Activated CD8-positive, alpha-beta memory T cell treated with anti-CD3 and anti-CD28 coated beads for 1 hour (primary cell): ENCODE results near the gene TK2.
A peak's percentile ranks its signal among the peaks of the same experiment; 100 is the strongest.
"Not testable (repeated sequence)": the region's sequence is repeated elsewhere in the genome, so short reads cannot be mapped to it uniquely, and the experiment has no call there.

ENCODE experiments used
- DNase-seq, 2 donors: peaks; one replicate each; pipeline ENCODE4 v3.0.0-alpha.2; 2020; ENCODE audit warnings: low read depth in 1 of 2; ENCODE audit errors: extremely low read depth in 1 of 2

Gene TK2

GRCh38 chr16:66549284-66550131, at the start of gene TK2:
Gene TK2 (minus strand): TSS chr16:66550122. CDS start chr16:66550061, 61 bp downstream.
- DNase-seq = peak in 1 of 2 donors; percentile 38

- no peak for DNase-seq
Observed at GRCh38 chr16:66598111-66598510, 48.2 kb upstream of the TK2 start.

DNA sequence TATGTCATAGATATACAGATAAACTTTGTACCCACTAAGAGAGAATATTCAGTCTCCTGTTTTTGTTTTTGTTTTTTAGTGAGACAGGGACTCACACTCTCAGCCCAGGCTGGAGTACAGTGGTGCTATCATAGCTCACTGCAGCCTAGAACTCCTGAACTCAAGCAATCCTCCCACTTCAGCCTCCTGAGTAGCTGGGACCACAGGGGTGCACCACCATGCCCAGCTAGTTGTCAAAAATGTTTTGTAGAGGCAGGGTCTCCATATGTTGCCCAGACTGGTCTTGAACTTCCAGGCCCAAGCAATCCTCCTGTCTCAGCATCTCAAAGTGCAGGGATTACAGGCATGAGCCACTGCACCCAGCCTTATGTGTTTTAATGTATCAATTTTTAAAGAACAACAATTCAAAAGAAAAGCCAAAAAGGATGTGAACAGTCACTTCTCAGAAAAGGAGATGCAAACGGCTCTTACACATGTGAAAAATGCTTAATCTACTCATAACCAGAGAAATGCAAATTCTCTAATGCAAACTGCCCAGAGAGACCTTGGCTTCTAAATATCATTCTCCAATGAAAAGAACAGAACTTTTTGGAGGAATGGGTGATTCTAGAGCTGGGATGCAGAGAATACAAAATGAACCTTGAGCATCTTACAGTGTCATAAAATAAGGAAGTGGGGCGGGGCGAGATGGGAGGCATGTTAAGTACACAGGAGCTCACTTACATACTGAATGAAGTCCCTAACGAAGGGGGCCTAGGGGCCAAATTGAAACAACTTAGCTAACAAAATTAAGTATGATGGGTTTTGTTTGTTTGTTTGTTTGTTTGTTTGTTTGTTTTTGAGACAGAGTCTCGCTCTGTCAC, 47.3 kb upstream of the TK2 start:
- DNase-seq = no peak

- not testable (repeated sequence) for DNase-seq
Observed at GRCh38 chr16:66596559-66596958, 46.6 kb upstream of the TK2 start.

GRCh38 chr16:66594739-66595138, 44.8 kb upstream of the TK2 start:
- no peak for DNase-seq

DNA sequence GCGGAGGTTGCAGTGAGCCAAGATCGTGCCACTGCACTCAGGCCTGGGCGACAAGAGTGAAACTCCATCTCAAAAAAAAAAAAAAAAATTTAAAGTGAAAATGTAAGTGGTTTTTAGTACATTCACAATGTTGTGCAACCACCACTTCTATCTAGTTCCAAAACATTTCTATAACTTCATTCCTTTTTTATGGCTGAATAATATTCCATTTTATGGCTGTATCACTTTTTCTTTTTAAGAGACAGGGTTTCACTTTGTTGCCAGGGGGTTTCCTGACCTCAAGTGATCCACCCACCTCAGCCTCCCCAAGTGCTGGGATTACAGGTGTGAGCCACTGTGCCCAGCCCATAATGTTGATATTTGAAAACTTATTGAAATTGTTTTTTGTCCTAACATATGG, 42.9 kb upstream of the TK2 start:
- DNase-seq = no peak

GRCh38 chr16:66592241-66592640, 42.3 kb upstream of the TK2 start:
- no peak for DNase-seq

DNA sequence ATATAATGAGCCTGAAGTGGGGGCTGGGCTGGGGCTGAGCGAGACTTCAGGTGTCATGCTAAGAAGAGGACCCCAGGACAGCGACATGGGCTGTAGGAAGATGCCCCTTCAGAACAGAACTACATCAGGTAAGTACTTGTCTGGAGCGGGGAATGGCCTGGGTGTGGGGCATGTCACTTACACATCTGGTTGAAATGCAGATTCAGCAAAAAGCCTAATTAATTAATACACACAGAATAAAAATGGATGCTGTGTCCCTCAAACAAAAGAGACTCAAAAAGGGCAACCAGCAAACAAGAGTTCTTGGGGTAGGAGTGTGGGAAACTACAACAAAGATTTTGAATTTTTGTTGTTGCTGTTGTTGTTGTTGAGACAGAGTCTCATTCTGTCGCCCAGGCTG, 41.1 kb upstream of the TK2 start:
- no peak for DNase-seq

DNA sequence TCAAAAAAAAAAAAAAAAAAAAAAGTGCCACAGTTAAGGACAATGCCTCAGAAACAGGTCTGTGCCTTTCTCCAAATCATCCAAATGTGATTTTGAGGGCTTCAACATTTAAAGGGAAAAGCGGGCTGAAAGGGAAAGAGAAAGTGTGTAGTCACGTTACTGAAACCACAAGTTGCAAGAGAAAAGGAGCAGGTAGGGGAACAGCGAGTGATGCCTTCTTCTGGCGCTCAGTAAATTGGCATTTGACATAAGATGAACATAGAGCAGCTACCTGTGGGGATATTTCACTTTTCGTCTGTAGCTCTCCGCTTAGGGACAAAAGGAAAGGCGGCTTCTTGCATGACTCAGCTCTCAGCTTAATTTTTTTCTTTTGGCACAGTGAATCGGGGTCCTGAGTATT, 40.4 kb upstream of the TK2 start:
- DNase-seq = no peak

- peak in 1 of 2 donors; percentile 43 for DNase-seq
Observed at GRCh38 chr16:66588981-66589713, 39.2 kb upstream of the TK2 start.

- no peak for DNase-seq
Observed at GRCh38 chr16:66587881-66588600, 38.1 kb upstream of the TK2 start.

GRCh38 chr16:66585481-66586239, 35.7 kb upstream of the TK2 start:
- DNase-seq = no peak

GRCh38 chr16:66581246-66581952, 31.5 kb upstream of the TK2 start:
- no peak for DNase-seq

DNA sequence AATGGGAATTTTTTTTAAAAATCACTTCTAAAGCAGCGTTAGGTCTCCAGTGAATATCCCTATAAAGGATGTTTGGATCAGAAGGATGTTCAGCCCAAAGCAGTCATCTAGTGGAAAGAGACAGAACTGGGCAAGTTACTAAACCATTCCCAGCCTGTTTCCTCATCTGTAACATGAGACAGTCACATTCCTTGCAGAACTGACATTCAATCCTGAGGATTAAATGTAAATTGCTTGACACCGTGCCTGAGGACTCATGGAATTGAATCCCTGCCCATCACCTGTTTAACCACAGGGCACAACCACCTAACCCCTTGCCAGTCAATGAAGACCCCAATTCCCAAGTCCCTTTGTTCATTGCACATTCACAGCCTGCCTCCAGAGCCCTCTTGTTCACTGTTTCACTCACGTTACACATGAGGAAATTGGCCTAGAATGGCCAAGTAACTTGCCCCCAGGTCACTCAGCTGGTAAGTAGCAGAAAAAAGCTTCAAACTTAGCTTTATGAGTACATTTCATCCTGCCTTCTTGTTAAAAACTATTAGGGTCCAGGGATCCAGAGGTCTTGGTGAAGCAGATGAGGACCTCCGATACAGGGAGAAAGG, 30.8 kb upstream of the TK2 start:
- no peak for DNase-seq

DNA sequence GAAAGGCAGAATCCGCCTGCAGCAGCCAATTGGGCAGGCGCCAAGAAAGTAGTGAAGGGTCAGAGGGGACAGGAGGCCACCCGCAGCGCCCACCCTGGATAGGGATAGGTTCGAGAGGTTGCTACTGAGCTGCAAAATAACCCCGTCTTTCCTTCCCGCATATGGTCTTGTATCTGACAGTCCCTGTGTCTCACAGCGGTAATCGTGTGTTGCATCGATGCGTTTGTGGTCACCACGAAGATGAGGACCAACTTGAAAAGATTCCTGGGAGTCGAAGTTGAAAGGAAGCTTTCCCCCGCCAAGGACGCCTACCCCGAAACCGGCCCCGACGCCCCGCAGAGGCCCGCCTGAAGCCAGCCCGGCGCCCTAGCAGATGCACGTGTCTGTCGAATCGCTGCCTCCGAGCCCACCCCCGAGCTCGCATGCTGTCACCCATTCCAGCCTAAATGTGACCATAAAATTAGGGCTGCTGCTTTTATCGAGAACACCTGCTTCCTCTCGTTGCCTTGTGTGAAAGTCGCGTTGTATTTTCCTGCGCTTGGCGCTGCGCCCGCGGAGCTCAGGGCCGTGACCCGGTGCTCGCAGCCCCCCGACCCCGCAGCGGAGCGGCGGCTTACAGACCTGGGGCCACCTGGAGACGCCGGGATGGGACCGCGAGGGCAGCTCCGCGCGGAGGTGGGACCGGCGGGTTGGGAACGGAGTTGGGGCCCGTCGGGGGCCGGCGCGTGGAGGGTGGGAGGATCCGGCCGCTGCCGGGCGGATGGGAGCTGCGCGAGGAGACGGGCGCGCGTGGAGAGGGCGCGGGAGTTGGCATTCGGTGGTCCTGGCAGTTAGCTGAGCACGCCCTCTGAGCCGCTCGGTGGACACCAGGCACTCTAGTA, 29.0 kb upstream of the TK2 start, which contains the start of gene CMTM2:
CMTM2 (plus strand) TSS at position 813 of the 881 bp plus-strand sequence. CDS start 145 bp downstream, outside the sequence.
- no peak for DNase-seq

DNA sequence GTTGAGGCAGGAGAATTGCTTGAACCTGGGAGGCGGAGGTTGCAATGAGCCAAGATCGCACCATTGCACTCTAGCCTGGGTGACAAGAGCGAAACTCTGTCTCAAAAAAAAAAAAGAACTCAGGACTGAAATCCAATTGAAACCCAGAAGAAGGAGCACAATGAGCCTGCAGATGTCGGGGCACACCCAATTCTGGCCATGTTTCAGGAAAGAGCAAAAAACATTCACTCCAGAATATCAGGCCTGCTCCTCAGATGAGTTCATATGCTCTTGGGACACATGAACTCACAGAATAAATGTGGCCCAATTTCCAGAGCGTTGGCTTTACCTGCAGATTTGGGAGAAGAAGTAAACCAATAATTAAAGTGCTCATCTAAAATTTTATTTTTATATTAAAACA, 26.4 kb upstream of the TK2 start:
- DNase-seq = no peak

DNA sequence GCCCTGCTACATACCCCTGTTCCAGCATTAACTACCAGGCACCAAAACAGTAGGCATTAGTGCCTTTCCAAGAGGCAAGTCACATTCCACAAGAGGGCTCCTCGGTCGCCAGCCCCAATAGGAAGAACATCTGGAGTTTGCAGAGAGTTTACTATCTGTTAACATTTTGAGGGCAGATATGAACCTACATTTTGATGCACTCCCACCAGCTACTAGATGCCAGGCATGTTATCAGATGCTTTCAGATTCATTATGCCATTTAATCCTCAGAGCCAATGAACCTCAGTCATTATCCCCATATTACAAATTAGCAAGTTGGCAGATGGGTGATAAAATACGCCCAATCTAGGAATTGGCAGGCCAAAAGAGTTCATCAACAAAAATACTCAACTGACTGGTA, 25.1 kb upstream of the TK2 start:
- no peak for DNase-seq

DNA sequence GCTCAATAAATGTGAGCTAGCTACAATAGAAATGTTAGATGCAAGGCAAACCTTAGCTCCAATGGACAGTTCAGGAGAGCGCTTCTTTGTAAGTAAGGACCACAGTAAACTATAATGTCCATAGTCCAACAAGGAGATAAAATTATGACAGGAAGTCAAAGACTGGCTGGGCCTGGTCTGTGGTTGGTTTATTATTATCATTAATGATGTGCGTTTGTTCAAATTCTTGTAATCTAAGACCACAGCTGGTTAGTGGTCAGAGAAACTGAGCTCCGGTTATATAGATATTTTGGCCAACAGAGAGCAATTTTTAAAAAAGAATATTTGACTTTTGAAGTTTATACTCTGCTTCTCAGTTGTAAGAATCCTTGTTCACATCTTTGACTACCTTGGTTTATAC, 24.6 kb upstream of the TK2 start:
- no peak for DNase-seq
